Stimulated activated CD4-positive, alpha-beta T cell treated with anti-CD3 and anti-CD28 coated beads, TNF-alpha, amount 100 ng/mL, for 48 hours (primary cell): ENCODE measurements around the gene PRAMEF13.
"Not testable (repeated sequence)": the region's sequence is repeated elsewhere in the genome, so short reads cannot be mapped to it uniquely, and the experiment has no call there.

Source experiments
- DNase-seq, 3 donors: peaks; one replicate each; pipeline ENCODE4 v3.0.0-alpha.2; 2020; ENCODE audit warnings: low read depth in 3 of 3

Gene PRAMEF13

GRCh38 chr1:13171548-13171947, 29.7 kb downstream of the PRAMEF13 start, which contains the start of gene PRAMEF9:
Gene PRAMEF9, plus strand, starts transcription at chr1:13171848. Its CDS starts 3,433 bp downstream, at chr1:13175281.
- not testable (repeated sequence) for DNase-seq

GRCh38 chr1:13165531-13165930, 35.7 kb downstream of the PRAMEF13 start, which contains the start of gene HNRNPCL4:
Gene HNRNPCL4, minus strand, starts transcription at chr1:13165631. Its CDS starts 164 bp downstream, at chr1:13165467.
- DNase-seq: not testable (repeated sequence)

- not testable (repeated sequence) for DNase-seq
Observed at GRCh38 chr1:13155909-13156308, 45.3 kb downstream of the PRAMEF13 start, which contains the start of gene PRAMEF26. Gene PRAMEF26, minus strand, starts transcription at chr1:13156009. Its CDS starts 2,914 bp downstream, at chr1:13153095.
